GM21737 (cell line): Measurements from ENCODE around the gene CAMKK1.
A peak's percentile ranks its signal among the peaks of the same experiment; 100 is the strongest.
"Not testable (repeated sequence)": the region's sequence is repeated elsewhere in the genome, so short reads cannot be mapped to it uniquely, and the experiment has no call there.

Experiments used
- ATAC-seq: cut with Tn5 transposase; IDR thresholded peaks from one replicate; pipeline ENCODE4 v1.9.1; 2021; ENCODE audit warnings: mild to moderate bottlenecking, moderate library complexity; ENCODE audit not compliant: unreplicated experiment

The CAMKK1 gene

DNA sequence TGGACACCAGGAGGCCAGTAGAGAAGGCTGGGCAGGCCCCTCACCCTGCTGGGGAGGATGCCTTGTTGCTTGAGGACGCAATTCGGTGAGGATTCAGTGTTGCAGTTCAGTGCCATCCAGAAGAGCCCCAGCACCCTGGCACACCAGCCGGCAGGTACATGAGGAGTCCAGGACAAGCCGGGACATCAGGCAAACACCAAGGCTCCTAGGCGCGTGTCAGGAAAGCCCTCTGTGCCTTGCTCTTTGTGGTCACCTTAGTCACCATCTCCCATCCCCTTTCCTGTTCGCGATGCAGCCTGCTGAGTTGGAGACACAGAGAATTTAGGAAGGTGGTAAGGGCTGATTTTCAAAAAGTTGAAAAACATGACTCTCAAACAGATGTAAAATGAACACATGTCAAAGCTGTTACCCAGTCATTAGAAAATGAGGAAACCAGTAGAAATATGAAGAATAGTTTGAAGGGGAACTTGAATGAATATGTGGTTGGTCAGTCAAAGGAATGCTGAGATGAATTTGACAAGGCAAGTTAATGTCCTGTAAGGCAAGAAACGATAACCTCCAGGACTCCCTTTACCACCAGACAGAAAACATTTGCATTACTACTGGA is 44.5 kb downstream of the CAMKK1 start:
- no peak for ATAC-seq

DNA sequence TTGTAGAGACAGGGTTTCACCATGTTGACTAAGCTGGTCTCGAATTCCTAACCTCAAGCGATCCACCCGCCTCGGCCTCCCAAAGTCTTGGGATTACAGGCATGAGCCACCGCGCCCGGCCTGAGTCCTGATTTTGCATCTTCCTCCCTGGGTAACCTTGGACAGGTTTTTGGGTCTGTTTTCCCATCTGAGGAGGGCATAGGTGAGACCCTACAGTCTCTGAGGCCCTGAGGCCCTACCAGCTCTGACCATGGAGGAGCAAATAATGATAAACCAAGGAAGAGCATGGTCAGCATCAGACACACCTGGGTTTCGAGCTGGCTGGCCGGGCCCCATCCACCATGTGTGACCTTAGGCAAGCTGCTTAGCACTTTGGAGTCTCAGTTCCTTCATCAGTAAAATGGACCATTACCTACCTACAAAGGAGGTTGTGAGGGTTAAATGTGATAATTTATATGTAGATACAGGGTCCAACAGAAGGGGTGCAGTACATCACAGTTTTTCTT is 45.6 kb downstream of the CAMKK1 start:
- no peak for ATAC-seq

- ATAC-seq, result no peak
Observed at GRCh38 chr17:3846437-3847164, 46.3 kb downstream of the CAMKK1 start.

DNA sequence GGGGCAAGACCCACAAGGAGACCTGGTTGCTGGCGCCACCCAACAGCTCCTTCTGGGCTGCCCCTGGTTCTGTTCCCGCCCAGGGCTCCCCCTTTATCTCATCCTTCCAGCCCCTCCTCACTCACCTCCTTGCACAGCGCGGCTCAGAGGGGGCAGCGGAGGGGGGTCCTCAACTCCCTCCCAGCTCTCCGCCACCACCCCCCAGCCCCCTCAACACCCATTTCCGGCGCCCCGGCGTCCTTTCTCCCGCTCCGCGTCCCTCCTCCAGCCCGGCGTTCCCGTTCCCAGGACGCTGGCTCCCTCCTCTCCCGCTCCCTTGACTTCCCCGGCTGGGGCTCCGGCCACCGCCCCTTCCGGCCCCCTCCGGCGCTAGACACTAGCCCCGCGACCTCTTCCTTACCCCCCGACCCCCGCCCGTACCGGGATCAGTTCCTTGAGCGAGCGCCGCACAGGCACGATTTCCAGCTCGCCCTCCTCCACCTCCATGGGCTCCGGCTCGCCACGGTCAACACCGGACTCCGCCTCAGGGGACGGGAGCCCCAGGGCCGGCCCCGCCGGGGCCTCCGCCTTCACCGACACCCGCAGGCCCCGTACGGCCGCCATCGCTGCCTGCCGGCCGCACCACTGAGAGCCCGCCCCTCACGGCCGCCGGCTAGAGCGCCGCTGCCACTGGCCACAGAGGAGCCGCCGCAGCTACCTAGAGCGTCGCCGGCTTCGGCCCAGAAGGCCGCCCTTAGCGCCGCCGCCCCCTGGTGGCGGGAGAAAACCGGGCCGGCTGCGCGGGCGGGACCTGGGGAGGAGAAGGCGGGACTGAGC is 47.0 kb downstream of the CAMKK1 start, which contains the start of gene NCBP3:
Gene NCBP3 (minus strand): TSS at position 626 of the 816 bp plus-strand sequence. CDS start 23 bp downstream, at position 603.
- peak; percentile 90 for ATAC-seq

DNA sequence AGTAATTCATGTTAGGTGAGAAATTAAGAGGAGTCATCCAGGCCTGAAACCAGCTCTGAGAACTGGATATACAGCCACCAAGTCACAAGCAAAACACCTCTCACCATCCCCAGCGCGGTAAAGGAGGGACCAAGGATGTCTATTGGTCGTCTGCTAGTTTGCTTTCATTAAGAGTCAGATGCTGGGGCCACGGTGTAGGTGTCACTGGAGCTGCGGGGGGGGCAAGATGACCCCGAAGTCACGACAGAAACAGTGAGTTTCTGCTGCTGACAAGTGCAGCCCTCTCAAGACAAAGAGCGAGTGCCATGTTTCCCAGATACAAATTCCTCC is 47.6 kb downstream of the CAMKK1 start:
- ATAC-seq, result peak; percentile 5

DNA sequence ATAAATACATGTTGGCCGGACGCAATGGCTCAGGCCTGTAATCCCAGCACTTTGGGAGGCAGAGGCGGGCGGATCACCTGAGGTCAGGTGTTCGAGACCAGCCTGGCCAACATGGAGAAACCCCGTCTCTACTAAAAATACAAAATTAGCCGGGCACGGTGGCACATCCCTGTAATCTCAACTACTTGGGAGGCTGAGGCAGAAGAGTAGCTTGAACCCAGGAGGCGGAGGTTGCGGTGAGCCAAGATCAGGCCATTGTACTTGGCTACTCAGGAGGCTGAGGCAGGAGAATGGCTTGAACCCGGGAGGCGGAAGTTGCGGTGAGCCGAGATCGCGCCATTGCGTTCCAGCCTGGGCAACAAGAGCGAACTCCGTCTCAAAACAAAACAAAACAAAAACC is 48.3 kb downstream of the CAMKK1 start:
- not testable (repeated sequence) for ATAC-seq

DNA sequence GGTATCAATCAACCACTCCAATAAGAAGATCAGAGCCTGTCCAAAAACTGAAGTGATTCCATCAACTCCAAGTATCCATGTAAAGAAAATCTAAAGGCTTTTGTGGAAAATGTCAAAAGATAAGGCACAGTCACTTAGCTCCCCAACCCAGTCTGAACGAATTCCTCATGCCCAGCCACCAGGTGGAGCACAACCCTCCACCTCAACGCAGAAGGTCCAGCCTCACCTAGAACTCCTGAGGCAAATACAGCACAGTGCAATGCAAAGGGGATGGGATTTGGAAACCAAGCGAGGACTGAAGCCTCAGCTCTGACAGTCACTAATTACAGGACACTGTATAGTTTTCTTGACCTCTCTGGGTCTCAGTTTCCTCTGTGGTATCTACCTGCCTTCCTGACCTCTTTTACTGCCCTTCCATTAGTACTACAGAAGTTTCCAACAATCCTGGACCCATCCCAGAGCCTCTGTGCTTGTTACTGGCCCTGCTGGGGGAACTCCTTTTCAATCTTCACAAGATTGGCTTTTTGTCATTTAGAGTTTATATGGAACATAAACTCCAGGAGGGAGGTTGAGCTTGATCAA is 48.8 kb downstream of the CAMKK1 start:
- ATAC-seq, result no peak

GRCh38 chr17:3838206-3838605 is 54.6 kb downstream of the CAMKK1 start:
- no peak for ATAC-seq

DNA sequence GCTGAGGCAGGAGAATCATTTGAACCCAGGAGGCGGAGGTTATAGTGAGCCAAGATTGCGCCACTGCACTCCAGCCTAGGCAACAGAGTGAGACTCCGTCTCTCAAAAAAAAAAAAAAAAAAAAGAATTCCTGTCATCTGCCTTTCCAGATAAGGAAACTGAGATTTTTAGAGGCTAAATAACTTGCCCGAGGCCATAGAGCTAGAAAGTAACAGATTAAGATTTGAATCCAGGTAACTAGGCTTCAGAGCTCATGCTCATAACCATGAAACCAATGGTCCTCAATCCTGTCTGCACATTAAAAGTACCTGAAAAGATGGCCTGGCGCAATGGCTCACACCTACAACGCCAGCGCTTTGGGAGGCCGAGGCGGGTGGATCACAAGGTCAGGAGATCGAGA is 56.3 kb downstream of the CAMKK1 start:
- ATAC-seq, result no peak

DNA sequence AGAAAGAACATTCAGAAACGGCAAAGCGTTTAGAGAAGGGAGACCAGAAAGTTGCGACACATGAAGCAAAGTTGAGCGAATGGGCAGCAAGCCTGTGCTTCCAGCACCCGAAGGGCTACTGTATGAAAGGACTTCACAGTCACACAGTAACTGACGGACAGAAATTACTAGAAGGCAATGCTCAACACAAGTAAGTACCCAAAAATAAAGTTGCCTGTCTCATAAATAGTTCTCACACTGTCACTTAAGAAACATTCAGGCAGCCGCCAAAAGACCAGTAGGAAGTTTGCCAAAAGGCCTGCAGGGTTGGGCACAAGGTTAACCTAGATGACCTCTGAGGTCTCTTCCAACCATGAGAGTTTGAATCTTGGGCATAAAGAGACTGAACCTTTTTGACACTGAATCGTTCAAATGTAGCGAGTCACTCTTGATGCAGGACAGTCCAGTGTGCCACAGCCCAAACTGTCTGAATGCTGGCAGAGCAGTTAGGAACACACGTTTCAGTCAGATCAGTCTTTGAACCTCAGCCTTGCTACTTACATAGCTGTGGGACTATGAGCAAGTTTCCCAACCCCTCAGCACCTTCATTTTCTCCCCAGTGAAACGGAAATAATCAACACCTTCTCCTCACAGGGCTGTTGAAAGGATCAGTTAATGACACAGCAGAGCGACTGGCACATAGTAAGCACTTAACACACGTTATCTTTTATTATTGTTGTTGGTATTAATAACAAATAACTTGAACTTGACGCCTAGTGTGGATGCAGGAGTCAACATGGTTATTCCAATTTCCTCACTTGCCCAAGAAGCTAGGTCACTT is 57.2 kb downstream of the CAMKK1 start:
- ATAC-seq, result no peak

GRCh38 chr17:3834811-3835210 is 58.0 kb downstream of the CAMKK1 start:
- ATAC-seq, result no peak

DNA sequence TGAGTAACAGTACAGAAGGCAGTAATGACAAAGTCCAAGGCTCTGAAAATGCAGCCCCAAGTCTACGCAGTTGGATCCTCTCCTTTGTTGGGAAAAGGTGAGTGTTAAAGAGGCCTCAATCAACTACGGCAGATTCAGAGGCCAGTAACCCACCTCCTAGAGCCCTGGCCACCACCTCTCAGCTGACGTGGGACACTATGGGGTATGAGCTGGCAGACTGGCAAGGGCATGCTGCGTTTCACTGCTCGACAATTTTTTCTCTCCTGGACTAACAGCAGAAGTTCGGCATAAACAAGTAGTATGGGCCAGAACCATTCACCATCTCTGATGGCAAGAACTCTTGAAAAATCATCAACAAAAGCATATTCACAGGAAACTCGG is 64.0 kb downstream of the CAMKK1 start:
- ATAC-seq, result no peak

- no peak for ATAC-seq
Observed at GRCh38 chr17:3828151-3828851, 64.6 kb downstream of the CAMKK1 start.

GRCh38 chr17:3827124-3827773 is 65.6 kb downstream of the CAMKK1 start:
- ATAC-seq, result no peak

GRCh38 chr17:3826191-3826590 is 66.7 kb downstream of the CAMKK1 start:
- ATAC-seq, result no peak

DNA sequence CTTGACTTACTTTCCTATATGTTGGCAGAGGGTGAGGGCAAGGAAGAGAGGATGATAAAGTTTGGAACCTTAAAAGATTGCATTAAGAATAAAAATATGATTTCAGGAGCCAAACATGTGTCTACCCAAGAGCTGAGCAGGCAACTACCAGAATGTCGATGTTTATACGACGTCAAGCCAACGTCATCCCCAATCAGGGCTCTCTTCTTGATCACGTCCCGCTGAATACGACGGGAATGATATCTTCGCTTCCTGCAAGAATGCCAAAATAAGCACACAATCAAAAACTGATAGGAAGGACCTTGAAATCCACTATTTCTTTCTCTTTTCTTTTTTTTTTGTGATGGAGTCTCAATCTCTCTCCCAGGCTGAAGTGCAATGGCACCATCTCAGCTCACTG is 71.8 kb downstream of the CAMKK1 start:
- ATAC-seq, result no peak

DNA sequence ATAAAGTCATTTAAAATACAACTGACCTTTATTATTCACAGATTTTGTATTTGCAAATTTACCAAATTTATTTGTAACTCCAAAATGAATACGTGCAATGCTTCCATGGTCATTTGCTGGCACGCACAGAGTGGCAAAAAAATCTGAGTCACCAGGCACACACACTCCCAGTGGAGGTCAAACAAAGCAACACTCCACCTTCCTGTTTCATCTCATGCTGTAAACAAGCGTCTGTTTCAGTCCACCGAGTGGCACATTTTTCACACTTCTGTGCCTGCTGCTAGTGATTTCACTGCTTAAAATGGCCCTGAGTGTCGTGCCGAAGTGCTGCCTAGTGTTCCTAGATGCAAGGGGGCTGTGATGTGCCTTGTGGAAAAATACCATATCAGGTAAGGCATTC is 74.1 kb downstream of the CAMKK1 start:
- no peak for ATAC-seq

- no peak for ATAC-seq
Observed at GRCh38 chr17:3817851-3818605, 74.8 kb downstream of the CAMKK1 start.

GRCh38 chr17:3815925-3816324 is 76.9 kb downstream of the CAMKK1 start:
- ATAC-seq, result no peak
